Fibroblast of skin of right biceps (primary cell): ENCODE results near the gene TTPAL.
A peak's percentile ranks its signal among the peaks of the same experiment; 100 is the strongest.

Experiments used
- DNase-seq: peaks from one replicate; pipeline ENCODE4 v3.0.0-alpha.2; 2013

The TTPAL gene

GRCh38 chr20:44442298-44443070 lies 33.2 kb upstream of the TTPAL start:
- no peak for DNase-seq

DNA sequence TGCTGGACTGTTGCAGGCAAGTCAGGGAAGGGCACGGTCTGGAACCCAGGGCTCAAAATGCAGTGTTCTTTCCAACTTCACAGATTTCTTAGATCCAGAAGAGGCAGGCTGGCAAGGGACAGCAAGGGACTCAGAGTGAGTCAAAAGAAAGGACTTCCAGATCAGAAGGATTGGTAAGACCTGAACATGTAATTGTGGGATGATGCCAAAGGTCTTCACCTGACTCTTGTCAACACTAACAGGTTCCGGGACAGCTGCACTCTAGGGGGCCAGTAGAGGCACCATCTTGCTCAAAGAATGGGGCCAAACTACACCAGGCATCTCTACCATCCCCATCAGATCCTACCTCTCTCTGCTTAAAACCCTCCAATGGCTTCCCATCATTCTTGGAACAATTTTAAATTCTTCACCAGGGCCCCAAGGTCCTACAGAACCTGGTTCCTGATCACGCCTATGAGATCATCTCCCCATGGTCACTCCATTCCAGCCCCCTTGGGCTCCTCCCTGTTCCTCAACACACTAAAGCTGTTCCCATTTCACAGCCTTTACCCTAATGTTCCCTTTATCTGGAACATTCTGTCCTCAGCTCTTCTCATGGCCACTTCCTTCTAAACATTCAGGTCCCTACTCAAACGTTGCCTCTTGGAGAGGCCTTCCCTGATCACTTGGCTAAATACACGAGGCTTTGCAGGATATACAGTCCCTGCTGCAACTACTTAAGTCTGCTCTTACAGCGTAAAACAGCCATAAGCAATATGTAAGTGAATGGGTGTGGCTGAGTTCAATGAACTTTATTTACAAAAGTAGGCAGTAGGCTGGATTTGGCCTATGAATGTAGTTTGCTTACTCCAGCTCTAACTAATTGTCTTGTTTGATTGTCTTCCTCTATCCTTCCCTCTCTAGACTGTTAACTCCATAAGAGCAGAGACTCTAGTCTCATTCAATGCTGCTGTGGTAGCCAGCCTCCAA lies 29.6 kb upstream of the TTPAL start:
- DNase-seq = no peak

GRCh38 chr20:44447827-44448419 lies 27.8 kb upstream of the TTPAL start:
- no peak for DNase-seq

DNA sequence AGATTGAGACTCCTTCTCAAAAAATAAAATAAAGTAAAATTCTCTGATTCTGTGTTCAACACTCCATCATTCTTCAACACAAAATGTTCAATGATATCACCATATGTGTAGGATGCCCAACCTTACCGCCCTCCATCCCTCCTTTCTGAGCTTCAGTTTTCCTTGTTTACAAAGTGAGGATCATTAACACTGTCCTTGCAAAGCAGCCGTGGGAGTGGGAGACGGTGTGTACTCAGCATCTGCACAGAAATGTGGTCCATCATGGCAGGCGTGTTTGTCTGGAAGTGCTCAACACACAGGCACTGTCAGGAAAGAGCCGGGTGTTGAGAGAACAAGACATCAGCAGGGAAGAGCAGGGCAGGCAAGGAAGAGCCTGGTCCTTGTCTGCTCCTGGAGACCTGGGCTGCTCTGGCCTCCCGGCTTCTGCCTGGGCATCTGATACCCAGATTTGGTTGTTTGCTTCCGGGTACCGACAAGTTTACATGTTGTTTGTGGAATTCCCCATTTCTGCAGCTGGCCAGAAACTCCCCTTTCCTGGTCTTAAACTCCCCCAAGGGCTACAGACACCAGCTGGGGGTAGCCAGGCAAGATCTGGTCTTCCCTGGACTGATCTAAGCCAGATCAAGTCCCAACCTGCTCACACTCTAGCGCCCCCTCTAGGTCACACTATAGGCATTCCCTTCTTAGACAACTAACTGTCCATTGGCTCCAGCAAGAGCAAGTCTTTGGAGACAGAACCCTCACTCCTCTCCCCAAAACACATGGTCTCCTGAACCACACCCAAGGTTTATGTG lies 26.7 kb upstream of the TTPAL start:
- DNase-seq = peak; percentile 4

DNA sequence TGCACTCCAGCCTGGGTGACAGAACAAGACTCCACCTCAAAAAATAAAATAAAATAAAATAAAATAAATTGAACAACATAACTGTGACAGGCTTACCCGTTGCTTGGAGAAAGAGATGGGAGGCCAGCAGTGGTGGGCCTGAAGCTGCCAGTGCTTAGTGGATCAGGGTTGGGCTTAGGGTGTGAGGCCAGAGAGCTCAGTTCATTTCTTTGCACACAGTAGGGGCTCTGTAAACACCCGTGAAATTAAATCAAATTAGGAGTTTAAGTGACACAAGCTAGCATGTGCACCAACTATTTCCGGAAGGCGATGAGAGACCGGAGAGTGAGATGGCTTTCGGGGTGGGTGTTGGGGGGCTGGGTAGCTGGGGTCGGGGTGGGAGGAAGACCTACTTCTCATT lies 25.8 kb upstream of the TTPAL start:
- DNase-seq = no peak

DNA sequence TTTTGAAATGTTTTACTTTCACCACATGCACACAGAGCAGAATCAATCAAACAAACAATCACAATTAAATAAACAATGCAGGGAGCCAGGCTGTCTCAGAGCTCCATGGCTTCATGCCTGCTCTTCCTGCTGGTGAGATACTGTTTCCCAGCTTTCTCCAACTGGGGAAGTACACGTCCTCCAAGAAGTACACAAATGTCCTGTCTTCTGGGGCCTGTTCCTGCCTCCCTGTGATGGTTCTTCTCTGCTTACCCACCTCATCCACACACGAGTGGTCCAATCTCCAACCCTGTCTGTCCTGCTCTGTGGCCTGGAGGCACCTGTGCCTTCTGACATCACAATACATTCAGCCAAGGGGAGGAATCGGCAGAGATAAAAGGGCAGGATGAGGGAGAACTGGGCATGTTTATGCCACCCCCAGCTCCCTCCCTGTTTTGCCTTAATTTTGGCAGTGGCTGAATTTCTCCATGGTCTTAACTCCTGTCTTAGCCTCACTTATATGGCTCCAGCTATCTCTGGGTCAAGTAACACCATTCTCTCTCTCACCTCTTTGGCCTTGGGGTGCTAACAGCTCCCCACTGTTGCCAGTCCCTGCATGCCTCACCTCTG lies 25.3 kb upstream of the TTPAL start:
- DNase-seq = no peak

DNA sequence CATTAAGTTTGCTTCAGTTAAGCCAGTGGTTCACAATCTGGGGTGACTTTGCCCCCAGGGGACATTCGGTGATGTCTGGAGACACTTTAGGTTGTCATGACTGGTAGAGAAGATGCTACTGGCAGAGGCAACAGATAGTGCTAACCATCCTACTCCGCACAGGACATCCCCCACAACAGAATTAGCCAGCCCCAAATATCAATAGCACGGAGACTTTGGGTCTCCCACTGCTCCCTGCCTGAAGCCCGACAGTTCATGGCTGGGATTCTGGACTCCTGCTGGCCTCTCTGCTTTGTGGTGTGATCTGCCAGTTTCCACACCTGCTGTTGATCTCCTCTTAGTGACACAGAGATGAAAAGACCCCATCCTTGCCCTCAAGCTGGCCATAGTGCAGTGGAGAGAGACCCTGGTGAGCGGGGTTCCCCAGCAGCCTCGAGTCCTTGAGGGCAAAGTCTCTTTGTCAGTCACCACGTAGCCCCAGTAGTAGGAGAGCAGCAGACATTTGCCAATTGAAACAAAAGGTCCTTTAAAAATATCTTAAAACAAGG lies 24.7 kb upstream of the TTPAL start:
- no peak for DNase-seq

GRCh38 chr20:44454306-44454963 lies 21.2 kb upstream of the TTPAL start:
- peak; percentile 12 for DNase-seq

- no peak for DNase-seq
Observed at GRCh38 chr20:44455126-44455525, 20.5 kb upstream of the TTPAL start.

GRCh38 chr20:44456611-44457010 lies 19.1 kb upstream of the TTPAL start:
- DNase-seq = no peak

- DNase-seq = no peak
Observed at GRCh38 chr20:44457016-44457415, 18.7 kb upstream of the TTPAL start.

- DNase-seq = no peak
Observed at GRCh38 chr20:44459271-44459670, 16.4 kb upstream of the TTPAL start.

GRCh38 chr20:44460795-44461141 lies 14.9 kb upstream of the TTPAL start:
- peak; percentile 29 for DNase-seq

- no peak for DNase-seq
Observed at GRCh38 chr20:44461142-44461802, 14.4 kb upstream of the TTPAL start.

DNA sequence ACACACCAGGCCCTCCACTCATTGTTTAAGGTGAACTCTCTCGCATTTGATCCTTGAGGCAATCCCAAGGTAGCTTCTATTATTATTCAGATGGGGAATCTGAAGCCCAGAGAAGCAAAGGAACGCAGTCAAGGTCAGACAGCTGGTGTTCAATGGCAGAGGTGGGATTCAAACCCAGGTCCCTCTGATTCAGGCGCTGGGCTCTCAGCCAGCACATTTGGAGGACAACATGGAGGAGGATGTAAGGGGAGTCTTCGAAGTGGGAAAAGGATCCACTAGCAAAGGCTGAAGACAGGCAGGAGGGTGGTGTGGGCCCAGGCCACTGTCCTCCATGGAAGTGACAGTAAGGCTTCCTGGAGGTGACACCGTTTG lies 13.9 kb upstream of the TTPAL start:
- no peak for DNase-seq

DNA sequence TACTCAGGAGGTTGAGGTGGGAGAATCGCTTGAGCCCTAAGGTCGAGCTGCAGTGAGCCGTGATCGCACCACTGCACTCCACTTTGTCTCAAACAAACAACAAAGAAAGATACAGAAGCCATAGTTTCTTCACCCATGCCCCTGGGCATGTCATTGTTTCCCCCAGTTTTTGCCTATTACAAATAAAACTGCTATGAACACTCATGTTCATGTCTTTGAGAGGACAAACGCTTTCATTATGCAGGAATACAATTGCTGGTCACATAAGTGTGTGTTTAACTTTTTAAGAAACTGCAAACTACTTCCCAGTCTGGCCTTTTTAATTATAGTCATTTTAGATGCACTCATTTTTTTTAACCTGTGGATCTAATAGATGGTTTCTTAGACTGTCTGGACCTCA lies 12.2 kb upstream of the TTPAL start:
- no peak for DNase-seq

GRCh38 chr20:44464514-44464913 lies 11.2 kb upstream of the TTPAL start:
- no peak for DNase-seq

GRCh38 chr20:44465001-44465560 lies 10.6 kb upstream of the TTPAL start:
- DNase-seq = no peak

- DNase-seq = peak; percentile 43
Observed at GRCh38 chr20:44467289-44467883, 8.3 kb upstream of the TTPAL start.
